ENCODE measurements around the gene FOCAD. TPM values are rescaled to one million over a fixed set of nuclear protein-coding genes. Genes with fewer than 3 reads are reported as not detected.

Gene FOCAD
- total and polyA plus RNA-seq, 8 donors: 5.6 to 212 (median 12.2) TPM

DNA sequence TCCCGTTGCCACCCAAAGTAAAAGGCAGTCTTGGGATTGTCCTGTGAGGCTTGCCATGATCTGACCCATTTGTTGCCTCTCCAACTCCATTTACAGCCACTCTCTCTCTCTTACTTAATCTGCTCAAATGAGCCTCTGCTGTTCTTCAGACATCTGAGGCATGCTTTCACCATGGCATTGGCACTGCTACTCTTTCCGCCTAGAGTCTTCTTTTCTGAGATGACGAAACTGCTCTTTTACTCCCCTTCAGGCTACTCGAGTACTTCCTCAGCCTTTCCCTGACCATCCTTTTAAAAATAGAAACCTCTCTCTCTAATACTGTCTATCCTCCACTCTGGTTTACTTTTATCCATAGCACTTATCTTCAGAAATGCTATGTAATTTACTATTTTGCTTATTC, 9.0 kb downstream of the FOCAD start:
- intact Hi-C loops (cut with DNase I; ENCODE audit: low total_unique reads): no loop called here
- WGBS, 5 donors: 81 to 88% (median 85%) methylated on average over 4 of the region's 4 CpGs
- H3K4me3 ChIP-seq: no peak overlapping the region

GRCh38 chr9:20694248-20694647, 10.2 kb downstream of the FOCAD start:
- Histone ChIP-seq H3K27ac (no peak overlapping the region), H3K36me3 (no peaks in the 10 kb centered on the region), H3K9me3 (no peaks in the 10 kb centered on the region), H3K4me3 (no peak overlapping the region), H3K27me3 (no peaks in the 10 kb centered on the region), H3K4me1 (peaks cover 0 to 12% (median 4%) of the 10 kb centered on the region in 4 donors)
- intact Hi-C loops (cut with DNase I; ENCODE audit: low total_unique reads): no loop called here
- TF ChIP-seq POLR2AphosphoS5 (IDR thresholded peaks at IDR 0.05) (no peak), CTCF (IDR thresholded peaks at IDR 0.05) (no peak), EP300 (IDR thresholded peaks at IDR 0.05) (no peak), POLR2A (IDR thresholded peaks at IDR 0.05) (no peak)
- DNase-seq: no peak

More for the DNA sequence above, 9.0 kb downstream of the FOCAD start:
- Histone ChIP-seq H3K27me3 (no peaks in the 10 kb centered on the region), H3K9me3 (no peaks in the 10 kb centered on the region), H3K36me3 (no peaks in the 10 kb centered on the region), H3K27ac (no peak overlapping the region), H3K4me1 (peaks cover 0 to 12% (median 2%) of the 10 kb centered on the region in 4 donors)
- TF ChIP-seq POLR2A (IDR thresholded peaks at IDR 0.05): no peak
- TF ChIP-seq POLR2AphosphoS5 (IDR thresholded peaks at IDR 0.05): no peak
- no peak for TF ChIP-seq CTCF (IDR thresholded peaks at IDR 0.05)
- no peak for TF ChIP-seq EP300 (IDR thresholded peaks at IDR 0.05)
- no peak for DNase-seq

DNA sequence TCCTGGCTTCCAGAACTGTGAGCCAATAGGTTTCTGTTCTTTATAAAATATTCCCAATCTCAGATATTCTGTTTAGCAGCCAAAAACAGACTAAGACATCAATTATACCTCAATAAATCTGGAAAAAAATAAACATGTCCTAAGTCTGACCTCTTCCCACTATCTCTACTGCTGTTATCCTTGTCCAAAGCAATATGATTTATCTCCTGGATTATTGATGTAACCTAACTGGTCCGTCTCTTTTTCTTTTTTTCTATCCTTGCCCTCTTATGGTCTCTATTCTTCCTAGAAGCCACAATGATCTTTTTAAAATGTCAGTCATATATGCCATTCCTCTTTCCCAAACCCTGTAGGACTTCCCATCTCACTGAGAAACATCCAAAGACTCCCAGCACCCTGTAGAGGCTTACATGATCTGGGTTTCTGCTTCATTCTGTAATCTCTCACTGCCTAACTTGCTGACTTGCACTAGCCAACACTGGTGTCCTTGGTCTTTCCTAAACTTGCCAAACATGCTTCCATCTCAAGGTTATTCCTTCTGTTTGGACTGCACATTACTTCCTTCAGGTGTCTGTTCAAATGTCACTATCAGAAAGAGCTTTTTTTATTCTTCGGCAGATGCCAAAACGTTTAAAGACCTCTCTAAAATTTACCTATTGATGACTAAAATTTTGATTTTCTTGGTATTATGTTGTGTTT, 13.1 kb downstream of the FOCAD start:
- Histone ChIP-seq H3K9me3 (no peaks in the 10 kb centered on the region), H3K36me3 (no peaks in the 10 kb centered on the region), H3K27me3 (no peaks in the 10 kb centered on the region), H3K4me3 (no peak overlapping the region), H3K27ac (no peak overlapping the region), H3K4me1 (peaks cover 10 to 33% (median 17%) of the 10 kb centered on the region in 4 donors)
- WGBS, 5 donors: 64 to 69% (median 66%) methylated on average over 3 of the region's 3 CpGs
- intact Hi-C loops (cut with DNase I; ENCODE audit: low total_unique reads): no loop called here
- no peak for DNase-seq
- TF ChIP-seq EP300 (IDR thresholded peaks at IDR 0.05): no peak
- TF ChIP-seq POLR2A (IDR thresholded peaks at IDR 0.05): no peak
- TF ChIP-seq CTCF (IDR thresholded peaks at IDR 0.05): no peak
- TF ChIP-seq POLR2AphosphoS5 (IDR thresholded peaks at IDR 0.05): no peak

GRCh38 chr9:20698782-20699181, 14.7 kb downstream of the FOCAD start:
- intact Hi-C loops (cut with DNase I; ENCODE audit: low total_unique reads): no loop called here
- DNase-seq: no peak
- H3K36me3 ChIP-seq: no peaks in the 10 kb centered on the region

More at GRCh38 chr9:20698782-20699181, 14.7 kb downstream of the FOCAD start:
- peaks cover 10 to 34% (median 19%) of the 10 kb centered on the region in 4 donors for H3K4me1 ChIP-seq
- H3K27ac ChIP-seq: no peak overlapping the region
- H3K9me3 ChIP-seq: no peaks in the 10 kb centered on the region
- H3K27me3 ChIP-seq: no peaks in the 10 kb centered on the region
- TF ChIP-seq EP300 (IDR thresholded peaks at IDR 0.05): no peak
- no peak for TF ChIP-seq POLR2AphosphoS5 (IDR thresholded peaks at IDR 0.05)
- no peak for TF ChIP-seq CTCF (IDR thresholded peaks at IDR 0.05)
- no peak for TF ChIP-seq POLR2A (IDR thresholded peaks at IDR 0.05)
- H3K4me3 ChIP-seq: no peak overlapping the region

Data from stomach (tissue), 9 donors.